ENCODE results near the gene PAAF1.

Gene PAAF1

GRCh38 chr11:73949246-73949645 lies 72.4 kb downstream of the PAAF1 start:
- no peak for DNase-seq

- DNase-seq, result no peak
Measured at GRCh38 chr11:73949912-73950311, 73.1 kb downstream of the PAAF1 start.

- no peak for DNase-seq
Measured at GRCh38 chr11:73950869-73951710, 74.3 kb downstream of the PAAF1 start, which contains the start of gene DNAJB13. Gene DNAJB13 (plus strand): TSS chr11:73951026. CDS start chr11:73951070, 44 bp downstream.

- no peak for DNase-seq
Measured at GRCh38 chr11:73951797-73952196, 75.0 kb downstream of the PAAF1 start.

GRCh38 chr11:73956876-73957653 lies 80.3 kb downstream of the PAAF1 start:
- DNase-seq, result no peak

GRCh38 chr11:73957654-73958361 lies 81.0 kb downstream of the PAAF1 start:
- no peak for DNase-seq

- DNase-seq, result no peak
Measured at GRCh38 chr11:73958521-73959141, 81.8 kb downstream of the PAAF1 start.

GRCh38 chr11:73961321-73961720 lies 84.5 kb downstream of the PAAF1 start:
- no peak for DNase-seq

- no peak for DNase-seq
Measured at GRCh38 chr11:73962101-73962705, 85.4 kb downstream of the PAAF1 start.

- DNase-seq, result no peak
Measured at GRCh38 chr11:73963861-73964260, 87.1 kb downstream of the PAAF1 start.

- no peak for DNase-seq
Measured at GRCh38 chr11:73965076-73965763, 88.4 kb downstream of the PAAF1 start.

- no peak for DNase-seq
Measured at GRCh38 chr11:73965764-73966121, 88.9 kb downstream of the PAAF1 start.

- DNase-seq, result no peak
Measured at GRCh38 chr11:73968356-73968966, 91.7 kb downstream of the PAAF1 start.

- no peak for DNase-seq
Measured at GRCh38 chr11:73969091-73969490, 92.3 kb downstream of the PAAF1 start.

GRCh38 chr11:73969991-73970800 lies 93.4 kb downstream of the PAAF1 start:
- DNase-seq, result no peak

GRCh38 chr11:73971175-73971719 lies 94.4 kb downstream of the PAAF1 start:
- DNase-seq, result no peak

GRCh38 chr11:73972187-73972586 lies 95.4 kb downstream of the PAAF1 start:
- DNase-seq, result no peak

GRCh38 chr11:73972620-73973449 lies 96.0 kb downstream of the PAAF1 start:
- no peak for DNase-seq

All from NCI-H748 treated with DMSO at 0.1 percent for 48 hours (cell line).